GM10266 (cell line): ENCODE measurements around the gene TVP23A.
"Not testable (repeated sequence)": the region's sequence is repeated elsewhere in the genome, so short reads cannot be mapped to it uniquely, and the experiment has no call there.

ENCODE experiments used
- DNase-seq: peaks from one replicate; pipeline ENCODE4 v3.0.0; 2012; ENCODE audit errors: extremely low spot score
- TF ChIP-seq, protein P1 (sequence below): IDR thresholded peaks from 2 replicates; pipeline ENCODE4 v1.5.1; 2012; ENCODE audit warnings: mild to moderate bottlenecking, low read depth; ENCODE audit not compliant: control insufficient read depth, insufficient read depth; ENCODE audit errors: missing control alignments

TVP23A gene

GRCh38 chr16:10791048-10791447 is 27.5 kb downstream of the TVP23A start:
- peak; percentile 62 for DNase-seq
- TF ChIP-seq, protein P1, sequence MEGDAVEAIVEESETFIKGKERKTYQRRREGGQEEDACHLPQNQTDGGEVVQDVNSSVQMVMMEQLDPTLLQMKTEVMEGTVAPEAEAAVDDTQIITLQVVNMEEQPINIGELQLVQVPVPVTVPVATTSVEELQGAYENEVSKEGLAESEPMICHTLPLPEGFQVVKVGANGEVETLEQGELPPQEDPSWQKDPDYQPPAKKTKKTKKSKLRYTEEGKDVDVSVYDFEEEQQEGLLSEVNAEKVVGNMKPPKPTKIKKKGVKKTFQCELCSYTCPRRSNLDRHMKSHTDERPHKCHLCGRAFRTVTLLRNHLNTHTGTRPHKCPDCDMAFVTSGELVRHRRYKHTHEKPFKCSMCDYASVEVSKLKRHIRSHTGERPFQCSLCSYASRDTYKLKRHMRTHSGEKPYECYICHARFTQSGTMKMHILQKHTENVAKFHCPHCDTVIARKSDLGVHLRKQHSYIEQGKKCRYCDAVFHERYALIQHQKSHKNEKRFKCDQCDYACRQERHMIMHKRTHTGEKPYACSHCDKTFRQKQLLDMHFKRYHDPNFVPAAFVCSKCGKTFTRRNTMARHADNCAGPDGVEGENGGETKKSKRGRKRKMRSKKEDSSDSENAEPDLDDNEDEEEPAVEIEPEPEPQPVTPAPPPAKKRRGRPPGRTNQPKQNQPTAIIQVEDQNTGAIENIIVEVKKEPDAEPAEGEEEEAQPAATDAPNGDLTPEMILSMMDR: no peak

- DNase-seq: not testable (repeated sequence)
These were observed 30.0 kb downstream of the TVP23A start for GRCh38 chr16:10788630-10789029.

DNA sequence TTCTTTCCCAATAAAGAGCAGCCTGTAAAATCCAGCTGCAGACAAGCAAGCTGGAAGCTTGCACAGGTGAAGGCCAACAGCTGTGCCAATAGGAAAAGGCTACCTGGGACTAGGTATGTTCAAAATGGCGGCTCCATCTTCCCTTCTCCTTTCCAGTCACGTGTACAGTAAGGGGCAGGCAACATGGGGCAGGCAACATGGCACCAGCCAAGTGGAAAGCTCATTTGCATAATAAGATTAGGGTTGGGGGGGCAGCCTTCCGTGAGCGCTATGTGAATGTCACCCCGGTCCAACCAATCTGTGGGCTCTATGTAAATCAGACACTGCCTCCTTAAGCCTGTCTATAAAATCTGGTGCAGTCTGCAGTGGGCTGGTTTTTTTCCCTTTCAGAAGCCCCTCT is 31.3 kb downstream of the TVP23A start:
- TF ChIP-seq, protein P1: no peak
- DNase-seq: no peak

GRCh38 chr16:10782628-10783027 is 36.0 kb downstream of the TVP23A start:
- DNase-seq: no peak
- TF ChIP-seq, protein P1: no peak

DNA sequence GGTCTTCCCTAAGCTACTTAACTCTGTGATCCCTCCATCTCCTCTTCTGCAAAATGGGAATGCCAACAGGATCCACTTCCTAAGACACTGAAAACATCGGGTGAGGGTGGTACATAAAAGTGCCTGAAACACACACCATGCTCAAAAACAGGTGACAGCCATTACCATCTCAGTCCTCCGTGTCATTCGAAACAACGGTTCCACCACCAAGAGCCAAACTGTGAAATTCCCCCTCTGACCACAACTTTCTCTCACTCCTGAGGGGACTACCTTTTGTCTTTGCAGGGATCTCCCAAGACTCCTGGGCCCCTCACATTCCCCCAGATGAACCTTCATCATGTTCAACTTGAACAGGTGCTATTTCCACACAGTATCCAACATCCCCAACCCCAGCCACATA is 38.0 kb downstream of the TVP23A start:
- TF ChIP-seq, protein P1: no peak

DNA sequence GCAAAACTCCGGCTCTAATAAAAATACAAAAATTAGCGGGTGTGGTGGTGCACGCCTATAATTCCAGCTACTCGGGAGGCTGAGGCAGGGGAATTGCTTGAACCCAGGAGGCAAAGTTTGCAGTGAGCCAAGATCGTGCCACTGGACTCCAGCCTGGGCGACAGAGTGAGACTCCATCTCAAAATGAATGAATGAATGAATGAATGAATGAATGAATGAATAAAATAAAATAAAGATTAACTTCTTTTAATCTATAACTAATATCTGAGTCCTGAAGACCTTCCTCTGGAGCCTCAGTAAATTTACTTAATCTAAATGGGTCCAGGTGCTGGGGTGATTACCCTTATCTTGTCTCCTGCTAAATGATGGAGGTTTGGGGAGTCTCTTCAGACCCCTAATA is 38.7 kb downstream of the TVP23A start:
- DNase-seq: not testable (repeated sequence)

More for the DNA sequence above, 38.0 kb downstream of the TVP23A start:
- no peak for DNase-seq

- DNase-seq: no peak
- TF ChIP-seq, protein P1: no peak
These were observed 41.2 kb downstream of the TVP23A start for GRCh38 chr16:10777356-10777755.

- not testable (repeated sequence) for DNase-seq
These were observed 41.7 kb downstream of the TVP23A start for GRCh38 chr16:10776923-10777322.

- TF ChIP-seq, protein P1: no peak
- peak; percentile 59 for DNase-seq
These were observed 42.3 kb downstream of the TVP23A start for GRCh38 chr16:10776280-10776679.
